Amniotic stem cell (primary cell): ENCODE measurements around the gene TRIM66.
A peak's percentile ranks its signal among the peaks of the same experiment; 100 is the strongest.

Experiments used
- DNase-seq: peaks from one replicate; lab custom pipeline; 2025; lab: John Stamatoyannopoulos, UW

TRIM66 gene

GRCh38 chr11:8605971-8606563 is 76.4 kb downstream of the TRIM66 start:
- DNase-seq: no peak

DNA sequence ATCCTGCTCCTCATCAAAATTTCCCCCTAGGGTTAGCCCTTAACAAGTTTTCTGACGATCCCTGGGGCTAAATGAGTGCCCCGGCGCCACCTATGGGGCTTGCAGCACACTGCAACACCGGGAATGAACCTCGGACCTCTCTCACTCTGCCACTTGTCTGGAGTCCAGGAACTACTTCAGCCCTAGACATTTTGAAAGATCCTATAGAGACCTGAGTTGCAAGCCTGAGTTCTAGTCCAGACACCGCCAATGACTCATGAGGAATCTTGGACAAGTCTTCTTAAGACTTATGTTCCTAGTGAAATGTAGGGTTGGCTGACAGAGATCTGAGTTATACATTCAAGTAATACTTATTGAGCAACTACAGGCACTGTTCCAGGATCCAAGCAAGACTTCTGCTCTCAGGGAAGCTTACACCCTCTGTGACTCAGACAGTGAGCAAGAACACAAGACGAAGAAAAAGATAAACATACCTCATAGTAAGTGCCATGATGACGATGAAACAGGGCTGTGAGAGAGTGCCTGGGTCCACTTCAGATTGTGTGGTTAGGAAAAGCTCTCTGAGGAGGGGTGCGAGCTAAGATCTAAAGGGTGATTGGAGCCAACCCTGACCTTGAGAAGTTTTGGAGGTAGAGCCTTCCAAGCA is 78.3 kb downstream of the TRIM66 start:
- DNase-seq: peak; percentile 99

DNA sequence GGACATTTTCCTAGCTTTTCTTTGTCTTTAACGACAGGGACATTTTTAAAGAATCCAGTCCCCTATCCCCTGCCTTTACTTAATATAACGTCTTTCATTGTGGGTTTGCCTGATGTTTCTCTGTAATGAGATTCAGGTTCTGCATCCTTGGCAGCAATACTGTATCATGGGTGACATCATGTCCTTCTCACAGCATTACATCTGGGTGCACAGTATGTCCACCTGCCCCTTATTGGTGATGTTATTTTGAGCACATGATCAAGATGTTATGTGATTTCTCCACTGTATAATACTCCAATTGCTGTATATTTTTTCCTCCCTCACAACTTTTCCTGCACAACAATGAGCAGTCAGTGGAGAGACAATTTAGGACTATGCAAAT is 78.8 kb downstream of the TRIM66 start:
- no peak for DNase-seq

DNA sequence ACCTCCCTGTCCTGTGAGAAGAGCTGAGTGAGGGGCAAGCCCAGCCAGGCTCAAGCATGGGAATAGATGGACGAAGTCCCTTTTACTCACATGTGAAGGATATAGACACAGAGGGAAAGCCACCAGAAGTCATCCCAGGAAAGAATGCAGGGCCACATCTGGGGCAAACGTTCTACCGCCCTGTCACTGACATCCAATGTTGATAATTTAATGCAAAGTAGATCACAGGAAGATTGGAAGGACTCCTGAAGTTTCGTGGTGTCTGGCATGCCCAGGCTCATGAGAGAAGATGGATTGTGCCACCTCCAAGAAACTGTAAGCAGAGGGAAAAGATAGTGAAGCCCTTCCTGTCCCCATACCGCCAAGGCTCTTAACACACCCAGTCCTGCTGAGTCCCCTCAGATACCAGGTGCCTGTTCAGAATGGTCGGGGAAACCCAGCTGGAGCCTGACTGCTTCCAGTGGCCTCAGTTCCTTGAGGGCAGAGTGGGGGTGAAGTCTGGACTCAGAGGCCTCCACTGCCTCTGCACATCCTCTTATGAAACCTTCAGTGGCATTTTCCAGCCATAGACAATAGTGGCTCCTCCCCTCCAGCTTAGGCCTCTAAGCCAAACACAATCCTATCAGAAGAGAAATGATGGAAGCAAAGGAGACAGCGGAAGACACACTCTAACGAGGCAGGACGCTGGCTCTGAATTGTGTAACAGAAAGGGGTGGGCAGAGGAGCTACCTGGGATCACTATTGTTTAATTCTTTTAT is 80.9 kb downstream of the TRIM66 start:
- no peak for DNase-seq

GRCh38 chr11:8598506-8598905 is 84.0 kb downstream of the TRIM66 start:
- DNase-seq: no peak

- DNase-seq: no peak
Measured at GRCh38 chr11:8597182-8597581, 85.3 kb downstream of the TRIM66 start.

DNA sequence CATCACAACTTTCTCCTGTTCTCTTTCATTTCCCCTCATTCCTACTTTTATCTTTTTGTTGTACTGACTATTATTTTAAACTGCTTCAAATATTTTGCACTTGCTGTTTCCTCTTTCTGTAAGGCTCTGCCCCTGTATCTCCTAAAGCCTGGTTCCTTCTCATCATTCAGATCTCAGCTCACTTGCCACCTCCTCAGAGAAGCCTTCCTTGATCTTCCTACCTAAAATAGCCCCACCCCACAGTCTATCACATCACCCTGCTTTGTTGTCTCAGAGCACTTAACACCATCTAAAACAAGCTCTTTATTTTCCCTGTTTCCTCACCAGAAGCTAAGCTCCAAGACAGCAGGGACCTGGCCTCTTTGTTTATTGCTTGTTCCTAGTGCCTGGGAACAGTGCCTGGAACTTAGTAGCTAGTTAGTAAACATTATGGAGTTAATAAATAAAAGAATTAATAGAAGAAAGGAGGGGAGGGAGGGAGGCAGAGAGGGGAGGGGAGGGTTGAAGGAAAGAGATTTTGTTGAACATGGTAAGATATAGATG is 85.9 kb downstream of the TRIM66 start:
- no peak for DNase-seq

DNA sequence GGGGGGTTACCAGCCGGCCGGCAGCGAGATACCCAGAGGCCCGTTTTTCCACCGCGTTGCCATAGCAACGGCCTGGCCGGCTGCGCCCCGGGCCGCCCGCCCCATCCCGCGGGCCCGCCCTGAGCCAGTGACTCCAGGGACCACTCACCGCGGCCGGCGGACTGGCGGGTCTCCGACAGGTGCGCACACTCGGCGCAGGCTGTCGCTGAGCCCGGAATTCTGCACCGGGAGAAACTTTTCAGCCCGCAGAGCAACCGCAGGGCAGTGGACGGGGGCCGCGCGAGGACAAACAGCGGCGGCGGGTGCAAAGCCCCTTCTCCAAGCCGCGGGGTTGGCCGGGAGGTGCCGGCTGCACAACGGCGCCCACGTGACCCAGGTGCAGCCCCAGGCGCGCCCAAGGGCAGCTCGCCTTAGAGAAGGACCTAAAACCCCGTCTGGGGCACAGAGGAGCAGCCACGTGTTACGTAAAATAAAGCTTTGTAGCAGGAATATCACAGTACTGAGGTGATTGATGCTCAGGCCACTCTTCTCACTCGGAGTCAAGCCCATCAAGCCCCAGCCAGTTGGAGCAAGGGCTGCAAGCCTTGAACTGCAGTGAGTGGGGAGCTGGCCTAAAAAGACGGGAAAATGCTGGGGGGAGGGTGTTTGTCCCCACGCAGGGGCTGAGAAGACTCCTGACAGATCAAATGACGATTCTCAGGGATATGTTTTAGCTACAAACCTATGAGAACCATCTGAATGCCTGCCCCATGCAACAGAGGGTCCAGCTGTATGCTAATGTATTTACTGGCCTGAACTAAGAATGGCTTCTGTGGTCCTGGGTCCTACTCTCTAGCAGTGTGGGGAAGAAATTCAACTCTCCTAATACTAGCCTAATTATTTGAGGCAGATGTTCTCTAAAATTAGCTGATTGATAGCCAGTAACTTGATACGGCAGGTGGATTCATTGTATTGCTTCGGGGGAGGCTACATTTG is 88.2 kb downstream of the TRIM66 start, which contains the start of gene STK33:
TSS of gene STK33 (minus strand) at position 294 of the 975 bp plus-strand sequence. CDS start 119,323 bp downstream, outside the sequence.
- DNase-seq: no peak

DNA sequence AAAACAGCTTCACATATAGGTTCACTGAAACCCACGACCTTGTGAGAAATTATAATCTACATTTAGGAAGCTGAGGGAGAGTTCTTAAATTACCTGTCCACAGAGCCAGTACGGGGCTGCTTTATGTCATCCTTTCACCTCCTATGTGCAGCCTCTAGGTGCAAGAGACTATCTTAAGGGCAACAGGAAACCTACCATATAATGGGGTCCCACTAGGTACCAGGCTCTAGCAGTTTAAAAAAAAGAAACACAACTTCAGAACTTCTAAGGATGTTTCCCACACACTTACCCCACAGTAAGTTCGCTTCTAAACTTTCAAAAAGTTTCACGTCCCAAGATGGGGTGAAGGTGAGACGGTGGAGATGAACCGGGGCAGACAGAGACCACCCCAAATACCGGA is 89.0 kb downstream of the TRIM66 start:
- no peak for DNase-seq

GRCh38 chr11:8587915-8588314 is 94.5 kb downstream of the TRIM66 start:
- DNase-seq: no peak

GRCh38 chr11:8586805-8587204 is 95.7 kb downstream of the TRIM66 start:
- DNase-seq: no peak

GRCh38 chr11:8586184-8586583 is 96.3 kb downstream of the TRIM66 start:
- no peak for DNase-seq

DNA sequence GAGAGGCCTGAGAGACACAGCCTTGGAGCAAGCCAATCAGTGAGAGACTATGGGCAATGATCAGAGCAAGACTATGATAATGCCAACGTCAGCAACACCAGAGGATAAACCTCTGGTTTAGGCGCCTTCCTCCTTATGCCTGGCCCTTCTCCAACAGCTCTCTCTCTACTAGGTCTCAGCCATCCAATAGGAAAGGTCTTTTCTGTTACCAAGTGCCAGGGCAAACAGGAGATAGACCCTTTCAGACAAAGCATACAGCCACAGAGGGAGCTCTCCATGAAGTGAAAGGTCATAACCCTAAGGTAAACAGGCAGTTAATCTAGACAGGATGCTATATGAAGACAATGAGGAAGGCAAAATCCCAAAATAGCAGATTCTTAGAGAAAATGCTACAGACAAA is 98.0 kb downstream of the TRIM66 start:
- no peak for DNase-seq

- DNase-seq: no peak
Measured at GRCh38 chr11:8584082-8584481, 98.4 kb downstream of the TRIM66 start.

DNA sequence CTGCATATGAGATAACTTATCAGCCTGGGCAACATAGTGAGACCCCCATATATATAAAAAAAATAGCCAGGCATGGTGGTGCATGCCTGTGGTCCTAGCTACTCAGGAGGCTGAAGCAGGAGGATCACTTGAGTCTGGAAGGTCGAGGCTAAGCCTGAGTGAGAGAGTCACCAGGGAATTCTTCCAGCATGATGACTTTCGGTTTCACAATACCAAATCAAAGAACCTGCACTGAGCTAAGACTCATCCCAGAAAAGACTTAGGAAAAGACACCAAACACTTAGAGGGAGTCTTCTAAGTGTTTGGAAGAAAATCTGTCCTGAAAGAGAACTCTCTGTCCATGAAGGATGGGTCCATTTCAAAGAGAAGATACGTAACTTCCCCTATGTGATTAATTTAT is 101.2 kb downstream of the TRIM66 start:
- DNase-seq: no peak

GRCh38 chr11:8577791-8578581 is 104.5 kb downstream of the TRIM66 start:
- no peak for DNase-seq

GRCh38 chr11:8574798-8575197 is 107.7 kb downstream of the TRIM66 start:
- DNase-seq: no peak

- no peak for DNase-seq
Measured at GRCh38 chr11:8573777-8574176, 108.7 kb downstream of the TRIM66 start.

DNA sequence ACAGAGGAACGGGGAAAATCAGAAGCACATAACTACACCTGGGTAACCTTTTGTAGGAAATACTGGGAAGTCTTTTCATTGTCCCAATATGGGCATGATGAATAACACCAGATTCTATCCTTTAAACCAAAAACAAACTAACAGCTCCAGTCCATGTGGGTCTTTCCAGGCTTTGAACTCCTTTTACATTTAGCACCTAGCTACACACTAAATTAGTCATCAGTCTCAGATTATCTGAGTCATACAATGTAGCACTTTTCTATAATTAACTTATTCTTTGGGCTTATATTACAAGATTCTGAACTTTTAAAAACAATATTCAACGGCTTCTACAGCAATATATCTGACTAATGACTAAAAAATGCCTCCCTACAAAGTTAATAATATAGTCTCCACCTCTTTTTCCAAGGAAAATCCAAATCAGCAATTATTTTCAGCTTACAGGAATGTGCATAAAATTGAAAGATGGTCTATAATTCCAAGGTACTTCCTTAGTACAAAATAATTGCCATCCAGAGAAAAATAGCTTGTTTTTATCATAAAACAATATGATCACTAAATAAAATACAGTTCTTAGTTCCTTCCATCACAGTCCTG is 114.8 kb downstream of the TRIM66 start:
- DNase-seq: no peak

DNA sequence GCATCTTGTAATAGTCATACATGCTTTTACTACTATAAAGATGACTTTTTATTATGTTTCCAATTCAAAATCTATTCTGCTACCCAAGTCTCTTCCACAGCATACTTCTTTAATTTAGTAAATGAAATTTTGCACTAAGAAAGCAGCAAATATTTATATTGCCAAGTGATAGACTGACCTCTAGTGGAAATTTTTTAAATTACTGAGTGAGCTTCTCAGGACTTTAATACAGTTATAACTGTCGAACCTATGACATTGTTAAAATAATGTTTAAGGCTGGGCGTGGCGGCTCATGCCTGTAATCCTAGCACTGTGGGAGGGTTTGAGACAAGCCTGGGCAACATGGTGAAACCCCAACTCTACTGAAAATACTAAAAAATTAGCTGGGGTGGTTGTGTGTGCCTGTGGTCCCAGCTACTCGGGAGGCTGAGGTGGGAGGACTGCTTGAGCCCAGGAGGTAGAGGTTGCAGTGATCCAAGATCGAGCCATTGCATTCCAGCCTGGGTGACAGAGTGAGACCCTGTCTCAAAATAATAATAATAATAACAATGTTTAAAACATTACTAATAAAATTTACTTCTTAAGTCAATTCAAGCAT is 115.8 kb downstream of the TRIM66 start:
- DNase-seq: peak; percentile 39
